Thyroid gland (tissue), 4 donors: ENCODE measurements around the gene POU2F3. TPM values are rescaled to one million over a fixed set of nuclear protein-coding genes. Genes with fewer than 3 reads are reported as not detected.
"Not testable (repeated sequence)": the region's sequence is repeated elsewhere in the genome, so short reads cannot be mapped to it uniquely, and the experiment has no call there.

Source experiments
- DNase-seq, 2 donors: peaks; one replicate each; pipeline ENCODE4 v3.0.0-alpha.2; 2019
- H3K27ac ChIP-seq, 3 donors: fragments of 200-600 bp; sonication (generic); 1 replicate in 2 of 3; 2 replicates in 1 of 3; pipeline ENCODE4 v1.5.1; 2016 to 2019; ENCODE audit warnings: mild to moderate bottlenecking in 1 of 3, moderate library complexity in 1 of 3
- H3K27me3 ChIP-seq: fragments of 200-600 bp; sonication (generic); one replicate; pipeline ENCODE4 v1.5.1; 2019
- H3K36me3 ChIP-seq, 2 donors: fragments of 200-600 bp; sonication (generic); one replicate each; pipeline ENCODE4 v1.5.1; 2016 to 2019
- H3K4me1 ChIP-seq, 2 donors: fragments of 200-600 bp; sonication (generic); one replicate each; pipeline ENCODE4 v1.5.1; 2017 to 2019
- H3K4me3 ChIP-seq, 3 donors: fragments of 200-600 bp; sonication (generic); replicated peaks in 1 of 3; 1 replicate in 2 of 3; 2 replicates in 1 of 3; pipeline ENCODE4 v1.5.1; 2016; ENCODE audit warnings: mild to moderate bottlenecking in 1 of 3
- H3K9me3 ChIP-seq: fragments of 200-600 bp; sonication (generic); one replicate; pipeline ENCODE4 v1.5.1; 2017
- POLR2A ChIP-seq, 2 donors: fragments of 450-650 bp; IDR thresholded peaks; one replicate each; pipeline ENCODE4 v1.6.1; 2017; ENCODE audit warnings: antibody characterized with exemption in 2 of 2, mild to moderate bottlenecking in 2 of 2, moderate library complexity in 1 of 2
- WGBS, 2 donors: methylation state at CpG; one replicate each; pipeline ENCODE4 v1.1.5; 2017; 5-methylcytosine and 5-hydroxymethylcytosine counted together
- intact Hi-C: fragments of 100-400 bp; cut with DNase I; formaldehyde crosslinking; loops from one replicate; pipeline ENCODE4 v1.15.1; 2023
- total RNA-seq, 4 donors: library from RNA; depleted of rRNA; stranded (reverse); fragments of >200 nt; gene quantifications; one replicate each; pipeline ENCODE4 v1.2.3, GENCODE V29; 2016
- TF ChIP-seq, protein P1 (sequence below), 6 experiments: fragments of 200-600 bp in 3 of 6; fragments of 450-650 bp in 3 of 6; sonication (generic) in 3 of 6; IDR thresholded peaks; one replicate each; pipeline ENCODE4 v1.5.1; 2016 to 2019; ENCODE audit warnings: antibody characterized with exemption in 6 of 6, mild to moderate bottlenecking in 2 of 6, inconsistent platforms in 1 of 6, moderate library complexity in 1 of 6

Gene POU2F3
- total RNA-seq, 4 donors from 2014 or later = 1.2 to 2.3 (median 1.8) TPM

DNA sequence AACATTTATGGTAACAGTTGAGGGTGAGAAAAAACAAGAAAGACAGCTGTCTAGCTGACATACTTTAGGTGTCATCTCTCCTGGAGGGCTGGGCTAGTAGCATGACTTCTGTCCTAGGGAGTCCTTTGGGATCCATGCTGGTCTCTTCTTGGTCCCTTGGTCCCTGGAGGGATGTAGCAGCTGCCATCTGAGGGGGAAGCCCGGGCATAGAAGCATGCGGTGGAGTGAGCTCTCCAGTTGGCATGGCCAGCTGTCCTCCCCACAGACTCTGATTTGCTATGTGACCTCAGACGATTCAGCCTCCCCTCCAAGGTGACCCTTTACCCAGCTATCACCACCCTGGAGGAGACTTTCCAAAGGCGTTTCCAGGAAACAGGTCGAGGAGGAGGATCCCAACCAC lies 28.7 kb downstream of the POU2F3 start:
- 79 to 81% methylated on average over 5 of the region's 5 CpGs for WGBS, 2 donors
- intact Hi-C loops = no loop called here
- Histone ChIP-seq H3K4me1 (no peaks in the 10 kb centered on the region), H3K9me3 (no peaks in the 10 kb centered on the region), H3K27ac (no peak overlapping the region), H3K27me3 (no peaks in the 10 kb centered on the region), H3K36me3 (no peaks in the 10 kb centered on the region), H3K4me3 (no peak overlapping the region)
- TF ChIP-seq POLR2A (IDR thresholded peaks at IDR 0.05) = no peak
- TF ChIP-seq, protein P1, sequence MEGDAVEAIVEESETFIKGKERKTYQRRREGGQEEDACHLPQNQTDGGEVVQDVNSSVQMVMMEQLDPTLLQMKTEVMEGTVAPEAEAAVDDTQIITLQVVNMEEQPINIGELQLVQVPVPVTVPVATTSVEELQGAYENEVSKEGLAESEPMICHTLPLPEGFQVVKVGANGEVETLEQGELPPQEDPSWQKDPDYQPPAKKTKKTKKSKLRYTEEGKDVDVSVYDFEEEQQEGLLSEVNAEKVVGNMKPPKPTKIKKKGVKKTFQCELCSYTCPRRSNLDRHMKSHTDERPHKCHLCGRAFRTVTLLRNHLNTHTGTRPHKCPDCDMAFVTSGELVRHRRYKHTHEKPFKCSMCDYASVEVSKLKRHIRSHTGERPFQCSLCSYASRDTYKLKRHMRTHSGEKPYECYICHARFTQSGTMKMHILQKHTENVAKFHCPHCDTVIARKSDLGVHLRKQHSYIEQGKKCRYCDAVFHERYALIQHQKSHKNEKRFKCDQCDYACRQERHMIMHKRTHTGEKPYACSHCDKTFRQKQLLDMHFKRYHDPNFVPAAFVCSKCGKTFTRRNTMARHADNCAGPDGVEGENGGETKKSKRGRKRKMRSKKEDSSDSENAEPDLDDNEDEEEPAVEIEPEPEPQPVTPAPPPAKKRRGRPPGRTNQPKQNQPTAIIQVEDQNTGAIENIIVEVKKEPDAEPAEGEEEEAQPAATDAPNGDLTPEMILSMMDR (IDR thresholded peaks at IDR 0.05) = no peak
- DNase-seq = no peak

DNA sequence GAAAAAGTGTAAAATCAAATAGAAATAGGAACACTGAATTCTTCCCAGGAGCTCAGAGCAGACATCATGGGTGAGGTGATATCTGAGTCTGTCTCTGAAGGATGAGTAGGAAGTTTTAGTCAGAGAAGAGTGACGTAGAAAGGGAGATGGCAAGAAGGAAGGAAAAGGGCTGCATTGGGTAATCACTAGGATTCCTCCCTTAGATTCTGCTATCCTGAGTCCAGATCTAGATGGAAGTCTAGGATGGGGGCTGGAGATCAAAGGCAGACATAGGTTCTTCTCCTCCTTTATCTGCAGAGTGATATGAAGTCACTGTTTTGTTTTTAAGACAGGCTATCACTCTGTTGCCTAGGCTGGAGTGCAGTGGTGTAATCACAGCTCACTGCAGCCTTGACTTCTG lies 30.4 kb downstream of the POU2F3 start:
- H3K4me3 ChIP-seq = no peak overlapping the region
- 80 to 94% methylated on average over 1 of the region's 1 CpG for WGBS, 2 donors
- H3K36me3 ChIP-seq = no peaks in the 10 kb centered on the region
- no peak for DNase-seq
- H3K4me1 ChIP-seq = no peaks in the 10 kb centered on the region
- intact Hi-C loops = no loop called here
- H3K27ac ChIP-seq = no peak overlapping the region
- TF ChIP-seq, protein P1 (IDR thresholded peaks at IDR 0.05) = no peak
- no peaks in the 10 kb centered on the region for H3K27me3 ChIP-seq
- H3K9me3 ChIP-seq = no peaks in the 10 kb centered on the region

DNA sequence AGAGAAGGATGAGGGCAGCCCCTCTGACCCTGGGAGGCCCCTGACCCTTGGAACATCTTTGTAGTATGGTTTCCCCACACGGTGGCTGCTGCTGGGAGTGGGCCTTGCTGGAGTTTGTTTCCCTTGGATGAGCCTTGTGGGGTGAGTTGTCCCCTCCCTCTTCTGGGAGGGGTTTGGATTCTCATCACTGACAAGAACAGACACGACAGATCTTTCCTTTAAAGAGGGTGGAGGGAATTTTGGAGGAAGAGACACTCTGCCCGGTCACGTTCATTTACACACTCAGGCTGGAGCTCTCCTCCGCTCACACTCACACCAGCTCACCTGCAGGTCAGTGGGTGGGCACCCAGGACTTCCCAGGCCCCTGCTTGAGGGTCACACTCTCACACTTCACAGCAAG lies 31.7 kb downstream of the POU2F3 start:
- H3K4me1 ChIP-seq = no peaks in the 10 kb centered on the region
- no peaks in the 10 kb centered on the region for H3K9me3 ChIP-seq
- no peaks in the 10 kb centered on the region for H3K27me3 ChIP-seq
- H3K4me3 ChIP-seq = no peak overlapping the region
- no peaks in the 10 kb centered on the region for H3K36me3 ChIP-seq
- DNase-seq = no peak
- intact Hi-C loops = no loop called here
- 76 to 93% methylated on average over 5 of the region's 5 CpGs for WGBS, 2 donors
- no peak overlapping the region for H3K27ac ChIP-seq
- TF ChIP-seq, protein P1 (IDR thresholded peaks at IDR 0.05) = no peak
- no peak for TF ChIP-seq POLR2A (IDR thresholded peaks at IDR 0.05)

DNA sequence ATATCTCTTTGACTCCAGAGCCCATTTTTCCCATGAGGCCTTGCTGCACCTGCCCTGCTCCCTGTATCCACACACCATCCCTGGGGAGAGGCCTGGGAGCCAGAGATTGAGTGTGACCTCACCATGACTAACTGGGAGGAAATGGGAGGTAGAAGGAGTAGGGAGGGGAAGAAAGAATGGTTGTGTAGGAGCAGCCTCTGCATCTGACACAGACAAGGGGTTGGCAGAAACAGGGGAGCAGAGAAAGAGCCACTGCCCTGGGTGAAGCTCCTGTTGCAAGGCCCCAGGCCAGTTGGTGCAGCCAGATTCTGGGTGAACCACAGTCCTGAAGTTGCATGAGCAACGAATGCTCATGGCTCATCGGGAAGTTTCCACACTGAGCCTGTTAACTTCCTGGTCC lies 32.4 kb downstream of the POU2F3 start:
- H3K4me1 ChIP-seq = no peaks in the 10 kb centered on the region
- intact Hi-C loops = no loop called here
- TF ChIP-seq, protein P1 (IDR thresholded peaks at IDR 0.05) = no peak
- no peak for TF ChIP-seq POLR2A (IDR thresholded peaks at IDR 0.05)
- H3K4me3 ChIP-seq = no peak overlapping the region
- H3K9me3 ChIP-seq = no peaks in the 10 kb centered on the region
- no peak for DNase-seq
- WGBS, 2 donors = 80 to 90% methylated on average over 2 of the region's 2 CpGs
- H3K27me3 ChIP-seq = no peaks in the 10 kb centered on the region
- no peak overlapping the region for H3K27ac ChIP-seq
- H3K36me3 ChIP-seq = no peaks in the 10 kb centered on the region

DNA sequence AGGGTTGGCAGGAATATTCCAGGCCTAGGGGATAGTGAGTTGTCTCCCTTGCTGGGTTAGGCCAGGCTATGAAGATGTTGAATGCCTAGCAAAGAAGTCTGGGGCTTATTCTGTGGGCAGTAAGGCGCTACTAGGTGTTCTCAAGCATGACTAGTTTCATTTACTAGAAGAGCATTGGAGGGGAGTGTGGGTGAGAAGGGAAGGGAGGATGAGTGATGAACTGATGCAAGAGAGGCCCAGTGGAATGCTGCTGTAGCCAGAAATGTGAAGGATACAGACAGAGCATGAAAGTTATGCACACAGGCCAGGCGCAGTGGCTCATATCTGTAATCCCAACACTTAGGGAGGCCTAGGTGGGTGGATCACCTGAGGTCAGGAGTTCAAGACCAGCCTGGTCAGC lies 33.5 kb downstream of the POU2F3 start:
- Histone ChIP-seq H3K27me3 (no peaks in the 10 kb centered on the region), H3K4me3 (no peak overlapping the region), H3K36me3 (no peaks in the 10 kb centered on the region), H3K27ac (no peak overlapping the region), H3K4me1 (no peaks in the 10 kb centered on the region), H3K9me3 (no peaks in the 10 kb centered on the region)
- DNase-seq = no peak
- intact Hi-C loops = no loop called here
- TF ChIP-seq POLR2A (IDR thresholded peaks at IDR 0.05) = no peak
- TF ChIP-seq, protein P1 (IDR thresholded peaks at IDR 0.05) = no peak
- 81 to 85% methylated on average over 2 of the region's 2 CpGs for WGBS, 2 donors

DNA sequence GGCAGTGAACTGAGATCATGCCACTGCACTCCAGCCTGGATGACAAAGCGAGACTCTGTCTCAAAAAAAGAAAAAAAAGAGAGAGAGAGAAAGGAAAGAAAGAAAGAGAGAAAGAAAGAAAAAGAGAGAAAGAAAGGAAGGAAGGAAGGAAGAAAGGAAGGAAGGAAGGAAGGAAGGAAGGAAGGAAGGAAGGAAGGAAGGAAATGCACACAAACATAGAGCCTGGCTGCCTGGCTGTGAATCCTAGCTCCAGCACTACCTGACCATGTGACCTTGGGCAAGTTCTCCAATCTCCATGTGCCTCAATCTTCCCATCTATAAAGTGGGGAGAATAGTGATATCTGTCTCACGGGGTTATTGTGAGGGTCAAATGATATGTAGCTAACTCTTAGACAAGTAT lies 34.0 kb downstream of the POU2F3 start:
- WGBS, 2 donors = 95 to 100% methylated on average over 2 of the region's 2 CpGs
- H3K36me3 ChIP-seq, H3K4me3 ChIP-seq, H3K27ac ChIP-seq, intact Hi-C loops, DNase-seq, H3K9me3 ChIP-seq, H3K27me3 ChIP-seq, H3K4me1 ChIP-seq: not testable (repeated sequence)
